ENCODE measurements around the gene GIMAP2. TPM values are rescaled to one million over a fixed set of nuclear protein-coding genes. Genes with fewer than 3 reads are reported as not detected.

Gene GIMAP2
- total RNA-seq, 2 donors from 2014 or later = not detected

GRCh38 chr7:150740053-150740452, 54.5 kb downstream of the GIMAP2 start:
- peaks cover 100% of the 10 kb centered on the region for H3K27me3 Mint-ChIP-seq (ENCODE audit: insufficient read depth)
- Histone ChIP-seq H3K27me3 (ENCODE audit: control insufficient read depth, insufficient read depth, low read length, poor library complexity, severe bottlenecking) (peaks cover 100% of the 10 kb centered on the region), H3K4me1 (ENCODE audit: control insufficient read depth, insufficient read depth, low read length) (no peaks in the 10 kb centered on the region), H3K4me3 (ENCODE audit: low read length) (no peak overlapping the region), H3K9ac (ENCODE audit: extremely low read depth, low read length, poor library complexity, severe bottlenecking) (no peak overlapping the region), H3K9me3 (ENCODE audit: control insufficient read depth, low read length) (no peaks in the 10 kb centered on the region), H3K36me3 (ENCODE audit: control insufficient read depth, insufficient read depth, low read length) (no peaks in the 10 kb centered on the region), H3K27ac (ENCODE audit: low read depth, low read length) (no peak overlapping the region)
- peaks cover 8% of the 10 kb centered on the region for H3K4me1 Mint-ChIP-seq
- H3K9me3 Mint-ChIP-seq = no peaks in the 10 kb centered on the region
- no peak for TF ChIP-seq CTCF (conservative IDR thresholded peaks at IDR 0.05)
- H3K4me3 Mint-ChIP-seq = no peak overlapping the region
- no peak for DNase-seq
- H3K27ac Mint-ChIP-seq = no peak overlapping the region
- no peaks in the 10 kb centered on the region for H3K36me3 Mint-ChIP-seq (ENCODE audit: low read depth)
- 75 to 79% methylated on average over 9 to 10 of the region's 10 CpGs for WGBS, 2 experiments (ENCODE audit: insufficient coverage in 1 of 2, insufficient read length in 1 of 2)

- Histone ChIP-seq H3K36me3 (ENCODE audit: control insufficient read depth, insufficient read depth, low read length) (no peaks in the 10 kb centered on the region), H3K27me3 (ENCODE audit: control insufficient read depth, insufficient read depth, low read length, poor library complexity, severe bottlenecking) (peaks cover 97% of the 10 kb centered on the region), H3K9ac (ENCODE audit: extremely low read depth, low read length, poor library complexity, severe bottlenecking) (no peak overlapping the region), H3K4me3 (ENCODE audit: low read length) (no peak overlapping the region), H3K9me3 (ENCODE audit: control insufficient read depth, low read length) (no peaks in the 10 kb centered on the region), H3K27ac (ENCODE audit: low read depth, low read length) (no peak overlapping the region), H3K4me1 (ENCODE audit: control insufficient read depth, insufficient read depth, low read length) (no peaks in the 10 kb centered on the region)
- WGBS, 2 experiments (ENCODE audit: insufficient coverage in 1 of 2, insufficient read length in 1 of 2) = 76 to 82% methylated on average over 8 to 14 of the region's 14 CpGs
- Mint-ChIP-seq H3K27me3 (ENCODE audit: insufficient read depth) (peaks cover 99% of the 10 kb centered on the region), H3K4me1 (no peaks in the 10 kb centered on the region), H3K27ac (no peak overlapping the region), H3K36me3 (ENCODE audit: low read depth) (no peaks in the 10 kb centered on the region), H3K9me3 (no peaks in the 10 kb centered on the region), H3K4me3 (no peak overlapping the region)
- no peak for DNase-seq
- no peak for TF ChIP-seq CTCF (conservative IDR thresholded peaks at IDR 0.05)
Measured at GRCh38 chr7:150742286-150742968, 56.9 kb downstream of the GIMAP2 start.

Other genes starting within 250 kb of the GIMAP2 start
- not detected for gene GIMAP8, start 235.1 kb upstream of the GIMAP2 start, total RNA-seq
- not detected for gene GIMAP7, start 170.8 kb upstream of the GIMAP2 start, total RNA-seq
- under 1 TPM in 1 of 2 donors, not detected in 1; 0.33 TPM for gene GIMAP4, start 118.3 kb upstream of the GIMAP2 start, total RNA-seq
- not detected for gene GIMAP6, start 53.3 kb upstream of the GIMAP2 start, total RNA-seq
- gene GIMAP1, start 30.9 kb downstream of the GIMAP2 start, total RNA-seq = not detected
- not detected for gene GIMAP5, start 51.7 kb downstream of the GIMAP2 start, total RNA-seq
- gene TMEM176B, start 114.7 kb downstream of the GIMAP2 start, total RNA-seq = under 1 TPM; 0.31 to 0.35 TPM
- gene TMEM176A, start 115.1 kb downstream of the GIMAP2 start, total RNA-seq = not detected
- gene AOC1, start 166.8 kb downstream of the GIMAP2 start, total RNA-seq = not detected